HG03025 (cell line): ENCODE measurements around the gene PACSIN2.
"Not testable (repeated sequence)": the region's sequence is repeated elsewhere in the genome, so short reads cannot be mapped to it uniquely, and the experiment has no call there.

ENCODE experiments used
- ATAC-seq: cut with Tn5 transposase; IDR thresholded peaks from one replicate; pipeline ENCODE4 v1.9.1; 2021; ENCODE audit warnings: mild to moderate bottlenecking, moderate library complexity; ENCODE audit not compliant: unreplicated experiment, low FRiP score

The PACSIN2 gene

GRCh38 chr22:42993651-42994275 is 21.2 kb downstream of the PACSIN2 start:
- ATAC-seq: no peak

- ATAC-seq: no peak
These were observed 22.0 kb downstream of the PACSIN2 start for GRCh38 chr22:42992886-42993479.

GRCh38 chr22:42992092-42992491 is 22.9 kb downstream of the PACSIN2 start:
- no peak for ATAC-seq

GRCh38 chr22:42991010-42991651 is 23.8 kb downstream of the PACSIN2 start:
- no peak for ATAC-seq

GRCh38 chr22:42990131-42990838 is 24.7 kb downstream of the PACSIN2 start:
- no peak for ATAC-seq

GRCh38 chr22:42986115-42986514 is 28.8 kb downstream of the PACSIN2 start:
- no peak for ATAC-seq

GRCh38 chr22:42985531-42985905 is 29.4 kb downstream of the PACSIN2 start:
- no peak for ATAC-seq

GRCh38 chr22:42984814-42985530 is 30.0 kb downstream of the PACSIN2 start:
- ATAC-seq: no peak

- no peak for ATAC-seq
These were observed 30.6 kb downstream of the PACSIN2 start for GRCh38 chr22:42984397-42984796.

GRCh38 chr22:42983470-42983869 is 31.5 kb downstream of the PACSIN2 start:
- no peak for ATAC-seq

- no peak for ATAC-seq
These were observed 35.3 kb downstream of the PACSIN2 start for GRCh38 chr22:42979606-42980005.

GRCh38 chr22:42978453-42979103 is 36.4 kb downstream of the PACSIN2 start:
- no peak for ATAC-seq

- ATAC-seq: no peak
These were observed 37.4 kb downstream of the PACSIN2 start for GRCh38 chr22:42977569-42977968.

GRCh38 chr22:42976217-42976933 is 38.6 kb downstream of the PACSIN2 start:
- no peak for ATAC-seq

- no peak for ATAC-seq
These were observed 40.7 kb downstream of the PACSIN2 start for GRCh38 chr22:42974223-42974622.

- no peak for ATAC-seq
These were observed 41.4 kb downstream of the PACSIN2 start for GRCh38 chr22:42973536-42973881.

- ATAC-seq: no peak
These were observed 42.1 kb downstream of the PACSIN2 start for GRCh38 chr22:42972649-42973535.

- not testable (repeated sequence) for ATAC-seq
These were observed 43.5 kb downstream of the PACSIN2 start for GRCh38 chr22:42971473-42971860.

GRCh38 chr22:42970029-42970428 is 44.9 kb downstream of the PACSIN2 start:
- no peak for ATAC-seq
